ENCODE measurements around the gene TMEM69.
"Not testable (repeated sequence)": the region's sequence is repeated elsewhere in the genome, so short reads cannot be mapped to it uniquely, and the experiment has no call there.

The TMEM69 gene

GRCh38 chr1:45678489-45678888 is 9.5 kb upstream of the TMEM69 start:
- DNase-seq (ENCODE audit: low read depth) = no peak

GRCh38 chr1:45679123-45679522 is 8.9 kb upstream of the TMEM69 start:
- DNase-seq (ENCODE audit: low read depth) = no peak

GRCh38 chr1:45682942-45683341 is 5.0 kb upstream of the TMEM69 start:
- DNase-seq (ENCODE audit: low read depth) = no peak

- no peak for DNase-seq (ENCODE audit: low read depth)
Measured at GRCh38 chr1:45684402-45684801, 3.6 kb upstream of the TMEM69 start.

GRCh38 chr1:45685308-45686014 is 2.5 kb upstream of the TMEM69 start:
- DNase-seq (ENCODE audit: low read depth) = no peak

- peak; percentile 46 for DNase-seq (ENCODE audit: low read depth)
Measured at GRCh38 chr1:45686015-45686287, 2.0 kb upstream of the TMEM69 start.

- peak; percentile 97 for DNase-seq (ENCODE audit: low read depth)
Measured at GRCh38 chr1:45686288-45687013, 1.5 kb upstream of the TMEM69 start, which contains the start of gene GPBP1L1. TSS of gene GPBP1L1 (minus strand) at chr1:45686533. CDS start at chr1:45659087, 27,446 bp downstream.

GRCh38 chr1:45687014-45687753 is 797 bp upstream of the TMEM69 start:
- DNase-seq (ENCODE audit: low read depth) = peak; percentile 93

GRCh38 chr1:45693811-45694210 is 5.8 kb downstream of the TMEM69 start:
- DNase-seq (ENCODE audit: low read depth) = not testable (repeated sequence)

GRCh38 chr1:45694823-45695222 is 6.8 kb downstream of the TMEM69 start:
- DNase-seq (ENCODE audit: low read depth) = no peak

GRCh38 chr1:45704637-45705036 is 16.7 kb downstream of the TMEM69 start:
- no peak for DNase-seq (ENCODE audit: low read depth)

GRCh38 chr1:45713711-45714110 is 25.7 kb downstream of the TMEM69 start:
- DNase-seq (ENCODE audit: low read depth) = no peak

GRCh38 chr1:45716700-45717099 is 28.7 kb downstream of the TMEM69 start:
- no peak for DNase-seq (ENCODE audit: low read depth)

GRCh38 chr1:45717386-45717785 is 29.4 kb downstream of the TMEM69 start:
- DNase-seq (ENCODE audit: low read depth) = not testable (repeated sequence)

GRCh38 chr1:45718289-45718688 is 30.3 kb downstream of the TMEM69 start:
- no peak for DNase-seq (ENCODE audit: low read depth)

- DNase-seq (ENCODE audit: low read depth) = no peak
Measured at GRCh38 chr1:45721207-45721606, 33.2 kb downstream of the TMEM69 start.

GRCh38 chr1:45722809-45723208 is 34.8 kb downstream of the TMEM69 start:
- DNase-seq (ENCODE audit: low read depth) = no peak

- DNase-seq (ENCODE audit: low read depth) = no peak
Measured at GRCh38 chr1:45723248-45723930, 35.4 kb downstream of the TMEM69 start.

- not testable (repeated sequence) for DNase-seq (ENCODE audit: low read depth)
Measured at GRCh38 chr1:45726007-45726406, 38.0 kb downstream of the TMEM69 start.

GRCh38 chr1:45730075-45730779 is 42.2 kb downstream of the TMEM69 start:
- no peak for DNase-seq (ENCODE audit: low read depth)

GRCh38 chr1:45730780-45731319 is 42.9 kb downstream of the TMEM69 start:
- no peak for DNase-seq (ENCODE audit: low read depth)

GRCh38 chr1:45739137-45739536 is 51.2 kb downstream of the TMEM69 start:
- DNase-seq (ENCODE audit: low read depth) = no peak

All from stimulated activated CD8-positive, alpha-beta memory T cell treated with anti-CD3 and anti-CD28 coated beads, Interleukin-4, amount 100 ng/mL, for 24 hours (primary cell).